ENCODE data around the gene CABP4. TPM values are rescaled to one million over a fixed set of nuclear protein-coding genes. Genes with fewer than 3 reads are reported as not detected.
A peak's percentile ranks its signal among the peaks of the same experiment; 100 is the strongest.
"Not testable (repeated sequence)": the region's sequence is repeated elsewhere in the genome, so short reads cannot be mapped to it uniquely, and the experiment has no call there.

Gene CABP4
- total RNA-seq, 2 donors from 2014 or later = 5.3 to 5.7 TPM

DNA sequence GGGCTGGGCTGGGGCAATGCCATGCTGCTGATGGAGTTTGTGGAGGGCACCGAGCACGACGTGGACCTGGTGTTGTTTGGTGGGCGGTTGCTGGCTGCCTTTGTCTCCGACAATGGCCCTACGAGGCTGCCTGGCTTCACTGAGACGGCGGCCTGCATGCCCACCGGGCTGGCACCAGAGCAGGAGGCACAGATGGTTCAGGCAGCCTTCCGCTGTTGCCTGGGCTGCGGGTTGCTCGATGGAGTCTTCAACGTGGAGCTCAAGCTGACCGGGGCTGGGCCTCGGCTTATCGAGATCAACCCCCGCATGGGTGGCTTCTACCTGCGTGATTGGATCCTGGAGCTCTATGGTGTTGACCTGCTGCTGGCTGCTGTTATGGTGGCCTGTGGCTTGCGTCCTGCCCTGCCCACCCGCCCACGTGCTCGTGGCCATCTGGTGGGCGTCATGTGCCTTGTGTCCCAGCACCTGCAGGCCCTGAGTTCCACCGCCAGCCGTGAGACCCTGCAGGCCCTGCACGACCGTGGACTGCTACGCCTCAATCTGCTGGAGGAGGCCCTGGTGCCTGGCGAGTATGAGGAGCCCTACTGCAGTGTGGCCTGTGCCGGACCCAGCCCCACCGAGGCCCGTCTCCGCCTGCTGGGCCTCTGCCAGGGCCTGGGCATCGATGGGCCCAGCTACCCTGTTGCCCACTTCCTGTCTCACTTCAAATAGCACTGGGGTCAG is 31.1 kb upstream of the CABP4 start:
- H3K9me3 ChIP-seq = no peaks in the 10 kb centered on the region
- H3K27ac ChIP-seq = no peak overlapping the region
- no peak for DNase-seq (ENCODE audit: low spot score)
- TF ChIP-seq CTCF (IDR thresholded peaks at IDR 0.05) = no peak
- no peaks in the 10 kb centered on the region for H3K36me3 ChIP-seq
- H3K4me1 ChIP-seq (ENCODE audit: control insufficient read depth in 1 of 2, low read depth in 2 of 2) = peaks cover 11 to 26% of the 10 kb centered on the region in 2 donors
- no peak for ATAC-seq (ENCODE audit: insufficient number of reproducible peaks, low FRiP score, low read depth)
- H3K27me3 ChIP-seq (replicated peaks; ENCODE audit: insufficient read depth) = no peaks in the 10 kb centered on the region
- no peak overlapping the region for H3K4me3 ChIP-seq

GRCh38 chr11:67427364-67427859 is 27.7 kb upstream of the CABP4 start:
- Histone ChIP-seq H3K27ac (peak overlapping the region; percentile 52 to 89), H3K4me1 (ENCODE audit: control insufficient read depth in 1 of 2, low read depth in 2 of 2) (peaks cover 8 to 21% of the 10 kb centered on the region in 2 donors), H3K4me3 (peak overlapping the region; percentile 82)
- not testable (repeated sequence) for DNase-seq (ENCODE audit: low spot score); ATAC-seq (ENCODE audit: insufficient number of reproducible peaks, low FRiP score, low read depth); H3K27me3 ChIP-seq (replicated peaks; ENCODE audit: insufficient read depth); H3K9me3 ChIP-seq; H3K36me3 ChIP-seq

DNA sequence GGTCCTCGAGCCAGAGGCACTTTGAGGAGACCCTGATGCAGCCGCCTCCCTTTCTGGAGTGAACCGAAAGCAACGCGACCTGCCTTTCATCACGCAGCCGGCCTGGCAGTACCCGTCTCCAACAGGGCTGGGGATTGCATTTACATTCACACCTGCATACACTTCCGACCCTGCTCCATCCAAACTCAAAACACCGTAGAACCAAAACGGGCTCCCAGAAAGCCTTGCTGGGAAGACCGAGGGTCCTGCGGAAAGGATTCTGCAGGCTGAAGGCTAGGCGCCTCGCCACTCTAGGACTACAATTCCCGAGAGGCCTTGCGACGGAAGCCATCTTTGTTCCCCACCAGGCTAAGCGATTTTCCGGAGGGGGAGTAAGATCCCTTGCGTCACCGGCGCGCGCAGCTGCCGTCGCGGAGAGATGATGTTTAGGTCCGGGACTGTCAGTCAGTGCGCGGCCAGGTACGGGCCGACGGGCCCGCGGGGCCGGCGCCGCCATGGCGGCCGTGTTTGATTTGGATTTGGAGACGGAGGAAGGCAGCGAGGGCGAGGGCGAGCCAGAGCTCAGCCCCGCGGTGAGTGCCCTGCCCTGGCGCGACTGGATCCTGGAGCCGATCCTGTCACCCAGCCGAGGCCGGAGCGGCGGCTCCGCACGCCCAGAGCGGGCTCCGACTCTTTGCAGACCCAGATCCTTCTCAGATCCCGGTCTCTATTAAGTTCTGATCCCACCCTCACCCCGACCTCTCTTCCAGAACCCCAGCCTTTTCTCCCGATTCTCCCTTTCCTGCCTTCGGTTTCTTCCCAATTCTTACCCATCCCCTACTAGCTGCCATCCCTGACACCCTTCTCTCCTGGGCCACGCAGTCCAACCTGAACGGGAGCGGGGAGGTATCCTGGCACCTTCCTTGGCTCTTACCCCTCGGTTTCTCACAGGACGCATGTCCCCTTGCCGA is 26.8 kb upstream of the CABP4 start, which contains the start of gene RPS6KB2:
TSS of gene RPS6KB2 (plus strand) at position 443 of the 950 bp plus-strand sequence. CDS start at position 495, 52 bp downstream.
- no peaks in the 10 kb centered on the region for H3K9me3 ChIP-seq
- DNase-seq (ENCODE audit: low spot score) = peak; percentile 91
- TF ChIP-seq CTCF (IDR thresholded peaks at IDR 0.05) = no peak
- ATAC-seq (ENCODE audit: insufficient number of reproducible peaks, low FRiP score, low read depth) = peak; percentile 98
- H3K36me3 ChIP-seq = peaks cover 19% of the 10 kb centered on the region
- peak within 1 kb of the TSS; percentile 82 for H3K4me3 ChIP-seq
- H3K27ac ChIP-seq = peak within 1 kb of the TSS; percentile 86 to 89
- H3K27me3 ChIP-seq (replicated peaks; ENCODE audit: insufficient read depth) = no peaks in the 10 kb centered on the region
- peaks cover 8 to 21% of the 10 kb centered on the region in 2 donors for H3K4me1 ChIP-seq (ENCODE audit: control insufficient read depth in 1 of 2, low read depth in 2 of 2)

DNA sequence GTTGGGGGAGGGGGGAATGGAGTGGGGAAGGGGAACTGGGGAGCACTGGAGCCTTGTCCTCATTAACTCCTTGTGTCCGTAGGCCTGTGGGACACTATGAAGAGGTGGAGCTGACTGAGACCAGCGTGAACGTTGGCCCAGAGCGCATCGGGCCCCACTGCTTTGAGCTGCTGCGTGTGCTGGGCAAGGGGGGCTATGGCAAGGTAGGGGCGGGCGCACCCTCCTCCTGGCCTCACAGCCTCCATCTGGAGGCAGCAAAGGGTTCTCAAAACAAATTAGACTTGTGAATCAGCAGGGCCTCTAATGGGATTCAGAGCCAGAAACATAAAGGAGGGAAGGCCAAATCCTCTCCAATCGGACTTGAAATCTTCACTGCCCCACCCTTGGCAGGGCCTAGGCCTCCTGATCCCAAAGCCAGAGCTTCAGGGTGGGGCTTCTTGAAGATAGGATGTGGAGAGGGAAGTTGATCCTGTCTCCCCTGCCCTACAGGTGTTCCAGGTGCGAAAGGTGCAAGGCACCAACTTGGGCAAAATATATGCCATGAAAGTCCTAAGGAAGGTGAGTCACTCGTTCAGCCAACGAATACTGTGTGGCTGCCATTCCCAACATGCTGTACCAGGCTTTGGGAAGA is 26.0 kb upstream of the CABP4 start:
- Histone ChIP-seq H3K4me1 (ENCODE audit: control insufficient read depth in 1 of 2, low read depth in 2 of 2) (peaks cover 8 to 21% of the 10 kb centered on the region in 2 donors), H3K36me3 (peaks cover 25% of the 10 kb centered on the region), H3K9me3 (no peaks in the 10 kb centered on the region), H3K27ac (peak overlapping the region; percentile 86 to 89), H3K4me3 (peak overlapping the region; percentile 82), H3K27me3 (replicated peaks; ENCODE audit: insufficient read depth) (no peaks in the 10 kb centered on the region)
- no peak for TF ChIP-seq CTCF (IDR thresholded peaks at IDR 0.05)
- DNase-seq (ENCODE audit: low spot score) (no peak), ATAC-seq (ENCODE audit: insufficient number of reproducible peaks, low FRiP score, low read depth) (no peak)

DNA sequence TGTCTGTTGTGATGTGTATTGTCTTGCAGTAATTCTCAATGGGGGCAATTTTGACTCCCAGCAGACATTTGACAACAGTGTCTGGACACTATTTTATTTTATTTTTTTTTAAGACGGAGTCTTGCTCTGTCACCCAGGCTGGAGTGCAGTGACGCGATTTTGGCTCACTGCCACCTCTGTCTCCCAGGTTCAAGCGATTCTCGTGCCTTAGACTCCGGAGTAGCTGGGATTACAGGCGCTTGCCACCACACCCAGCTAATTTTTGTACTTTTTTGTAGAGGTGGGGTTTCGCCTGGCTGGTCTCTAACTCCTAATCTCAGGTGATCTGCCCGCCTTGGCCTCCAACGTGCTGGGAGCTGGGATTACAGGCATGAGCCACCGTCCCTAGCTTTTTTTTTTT is 25.4 kb upstream of the CABP4 start:
- Histone ChIP-seq H3K27ac (no peak overlapping the region), H3K36me3 (peaks cover 31% of the 10 kb centered on the region), H3K4me3 (peak overlapping the region; percentile 82), H3K27me3 (replicated peaks; ENCODE audit: insufficient read depth) (no peaks in the 10 kb centered on the region), H3K9me3 (no peaks in the 10 kb centered on the region), H3K4me1 (ENCODE audit: control insufficient read depth in 1 of 2, low read depth in 2 of 2) (peaks cover 8 to 21% of the 10 kb centered on the region in 2 donors)
- no peak for TF ChIP-seq CTCF (IDR thresholded peaks at IDR 0.05)
- DNase-seq (ENCODE audit: low spot score) = no peak
- no peak for ATAC-seq (ENCODE audit: insufficient number of reproducible peaks, low FRiP score, low read depth)
